ENCODE results near the gene BASP1.

BASP1 gene

DNA sequence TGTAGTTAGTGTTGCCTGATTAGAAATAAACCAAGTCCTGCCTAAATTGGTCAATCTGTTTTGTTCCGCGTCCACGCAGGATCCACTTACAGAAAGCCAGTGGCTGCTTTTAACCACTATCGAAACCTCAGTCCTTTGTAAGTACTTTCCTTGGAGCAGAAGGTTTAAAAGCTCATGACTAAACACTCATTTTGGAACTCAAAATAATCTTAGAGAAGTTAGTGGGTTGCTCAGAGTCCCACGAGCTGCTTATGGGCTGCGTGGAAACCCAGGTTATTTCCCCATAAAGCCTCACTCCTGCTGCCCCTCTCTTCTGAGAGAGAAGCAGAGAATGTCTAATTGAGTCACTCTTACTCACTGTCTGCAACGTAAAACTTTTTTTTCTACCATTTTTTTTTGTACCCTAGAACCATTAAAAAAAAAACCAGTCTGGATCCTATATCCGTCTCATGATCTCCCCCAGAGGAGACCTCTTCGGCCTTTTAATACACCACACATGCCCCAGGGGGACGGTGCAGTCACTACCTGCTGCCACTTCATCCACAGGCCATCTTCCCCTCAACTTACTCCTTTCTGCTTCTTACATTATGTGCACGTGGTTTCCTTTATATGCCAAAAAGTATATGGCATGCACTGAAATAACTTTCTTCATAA is 7.6 kb downstream of the BASP1 start:
- ATAC-seq (ENCODE audit: low read depth) (no peak), DNase-seq (ENCODE audit: low spot score) (no peak)
- H3K4me3 ChIP-seq (ENCODE audit: severe bottlenecking), result no peak overlapping the region
- peaks cover 67% of the 10 kb centered on the region for H3K36me3 ChIP-seq (ENCODE audit: low read depth)
- H3K27me3 ChIP-seq (ENCODE audit: insufficient read depth, poor library complexity, severe bottlenecking), result no peaks in the 10 kb centered on the region
- peaks cover 84% of the 10 kb centered on the region for H3K4me1 ChIP-seq (ENCODE audit: insufficient read depth, poor library complexity, severe bottlenecking)
- no peaks in the 10 kb centered on the region for H3K9me3 ChIP-seq (ENCODE audit: severe bottlenecking)
- TF ChIP-seq, protein P1, sequence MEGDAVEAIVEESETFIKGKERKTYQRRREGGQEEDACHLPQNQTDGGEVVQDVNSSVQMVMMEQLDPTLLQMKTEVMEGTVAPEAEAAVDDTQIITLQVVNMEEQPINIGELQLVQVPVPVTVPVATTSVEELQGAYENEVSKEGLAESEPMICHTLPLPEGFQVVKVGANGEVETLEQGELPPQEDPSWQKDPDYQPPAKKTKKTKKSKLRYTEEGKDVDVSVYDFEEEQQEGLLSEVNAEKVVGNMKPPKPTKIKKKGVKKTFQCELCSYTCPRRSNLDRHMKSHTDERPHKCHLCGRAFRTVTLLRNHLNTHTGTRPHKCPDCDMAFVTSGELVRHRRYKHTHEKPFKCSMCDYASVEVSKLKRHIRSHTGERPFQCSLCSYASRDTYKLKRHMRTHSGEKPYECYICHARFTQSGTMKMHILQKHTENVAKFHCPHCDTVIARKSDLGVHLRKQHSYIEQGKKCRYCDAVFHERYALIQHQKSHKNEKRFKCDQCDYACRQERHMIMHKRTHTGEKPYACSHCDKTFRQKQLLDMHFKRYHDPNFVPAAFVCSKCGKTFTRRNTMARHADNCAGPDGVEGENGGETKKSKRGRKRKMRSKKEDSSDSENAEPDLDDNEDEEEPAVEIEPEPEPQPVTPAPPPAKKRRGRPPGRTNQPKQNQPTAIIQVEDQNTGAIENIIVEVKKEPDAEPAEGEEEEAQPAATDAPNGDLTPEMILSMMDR (IDR thresholded peaks at IDR 0.05; ENCODE audit: poor library complexity, severe bottlenecking), result no peak
- H3K27ac ChIP-seq (ENCODE audit: poor library complexity, severe bottlenecking), result peak overlapping the region; percentile 92

- H3K9me3 ChIP-seq (ENCODE audit: severe bottlenecking), result no peaks in the 10 kb centered on the region
- H3K36me3 ChIP-seq (ENCODE audit: low read depth), result peaks cover 67% of the 10 kb centered on the region
- TF ChIP-seq, protein P1 (IDR thresholded peaks at IDR 0.05; ENCODE audit: poor library complexity, severe bottlenecking), result no peak
- H3K27me3 ChIP-seq (ENCODE audit: insufficient read depth, poor library complexity, severe bottlenecking), result no peaks in the 10 kb centered on the region
- peak overlapping the region; percentile 92 for H3K27ac ChIP-seq (ENCODE audit: poor library complexity, severe bottlenecking)
- no peak for ATAC-seq (ENCODE audit: low read depth)
- H3K4me3 ChIP-seq (ENCODE audit: severe bottlenecking), result no peak overlapping the region
- no peak for DNase-seq (ENCODE audit: low spot score)
- H3K4me1 ChIP-seq (ENCODE audit: insufficient read depth, poor library complexity, severe bottlenecking), result peaks cover 78% of the 10 kb centered on the region
Observed at GRCh38 chr5:17225520-17225919, 8.1 kb downstream of the BASP1 start.

DNA sequence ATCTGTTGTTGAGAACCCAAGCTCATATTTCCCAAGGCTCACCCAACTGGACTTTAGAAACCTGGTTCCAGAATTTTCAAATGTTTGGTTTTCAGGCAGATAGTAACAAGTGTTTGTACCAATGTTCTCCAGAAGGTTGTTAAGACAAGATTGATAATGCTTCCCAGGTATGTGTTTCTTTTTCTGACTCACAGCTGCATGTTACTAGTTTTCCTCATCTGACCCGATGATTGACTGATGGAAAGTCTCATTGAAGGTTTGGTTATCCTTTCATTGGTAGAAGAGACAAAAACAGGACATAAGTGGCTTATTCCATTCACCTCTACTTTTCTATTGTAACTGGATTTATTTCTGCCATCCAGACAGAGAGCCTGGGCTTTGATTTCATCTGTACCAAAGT is 10.4 kb downstream of the BASP1 start:
- H3K4me1 ChIP-seq (ENCODE audit: insufficient read depth, poor library complexity, severe bottlenecking), result peaks cover 62% of the 10 kb centered on the region
- H3K4me3 ChIP-seq (ENCODE audit: severe bottlenecking), result no peak overlapping the region
- TF ChIP-seq, protein P1 (IDR thresholded peaks at IDR 0.05; ENCODE audit: poor library complexity, severe bottlenecking), result no peak
- no peaks in the 10 kb centered on the region for H3K27me3 ChIP-seq (ENCODE audit: insufficient read depth, poor library complexity, severe bottlenecking)
- peak overlapping the region; percentile 92 for H3K27ac ChIP-seq (ENCODE audit: poor library complexity, severe bottlenecking)
- DNase-seq (ENCODE audit: low spot score) (no peak), ATAC-seq (ENCODE audit: low read depth) (no peak; the same call in 2 of the 3 replicates)
- peaks cover 67% of the 10 kb centered on the region for H3K36me3 ChIP-seq (ENCODE audit: low read depth)
- no peaks in the 10 kb centered on the region for H3K9me3 ChIP-seq (ENCODE audit: severe bottlenecking)

DNA sequence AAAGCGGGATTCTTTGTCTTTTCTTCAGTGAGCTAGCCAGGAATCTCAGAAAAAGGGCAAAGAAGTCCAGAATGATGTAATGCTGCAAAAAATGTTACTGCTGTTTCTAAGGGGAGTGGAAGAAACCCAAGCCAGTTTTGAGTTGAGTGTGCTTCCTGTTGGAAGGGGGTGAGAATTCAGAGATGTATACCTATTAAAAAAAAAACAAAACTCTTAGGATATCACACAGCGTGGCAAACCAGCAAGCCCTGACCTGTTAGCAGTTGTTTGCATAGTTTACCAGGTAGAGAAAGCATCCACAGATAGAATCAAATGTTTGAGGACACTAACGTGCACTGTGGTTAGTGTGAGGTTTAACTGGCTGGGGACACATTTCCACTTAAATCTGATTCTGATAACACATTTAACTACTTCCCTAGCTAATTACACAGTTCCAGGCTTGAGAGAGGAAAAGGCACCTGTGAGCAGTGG is 11.4 kb downstream of the BASP1 start:
- H3K36me3 ChIP-seq (ENCODE audit: low read depth), result peaks cover 65% of the 10 kb centered on the region
- no peak overlapping the region for H3K4me3 ChIP-seq (ENCODE audit: severe bottlenecking)
- no peaks in the 10 kb centered on the region for H3K9me3 ChIP-seq (ENCODE audit: severe bottlenecking)
- H3K27me3 ChIP-seq (ENCODE audit: insufficient read depth, poor library complexity, severe bottlenecking), result no peaks in the 10 kb centered on the region
- ATAC-seq (ENCODE audit: low read depth) (peak; percentile 88), DNase-seq (ENCODE audit: low spot score) (peak; percentile 77)
- TF ChIP-seq, protein P1 (IDR thresholded peaks at IDR 0.05; ENCODE audit: poor library complexity, severe bottlenecking), result no peak
- H3K4me1 ChIP-seq (ENCODE audit: insufficient read depth, poor library complexity, severe bottlenecking), result peaks cover 55% of the 10 kb centered on the region
- peak overlapping the region; percentile 92 for H3K27ac ChIP-seq (ENCODE audit: poor library complexity, severe bottlenecking)

- DNase-seq (ENCODE audit: low spot score), result no peak
- Histone ChIP-seq H3K27ac (ENCODE audit: poor library complexity, severe bottlenecking) (peak overlapping the region; percentile 92), H3K4me3 (ENCODE audit: severe bottlenecking) (no peak overlapping the region), H3K4me1 (ENCODE audit: insufficient read depth, poor library complexity, severe bottlenecking) (peaks cover 50% of the 10 kb centered on the region), H3K36me3 (ENCODE audit: low read depth) (peaks cover 60% of the 10 kb centered on the region), H3K27me3 (ENCODE audit: insufficient read depth, poor library complexity, severe bottlenecking) (no peaks in the 10 kb centered on the region), H3K9me3 (ENCODE audit: severe bottlenecking) (no peaks in the 10 kb centered on the region)
- ATAC-seq (ENCODE audit: low read depth), result no peak
- TF ChIP-seq, protein P1 (IDR thresholded peaks at IDR 0.05; ENCODE audit: poor library complexity, severe bottlenecking), result no peak
Observed at GRCh38 chr5:17229313-17229712, 11.9 kb downstream of the BASP1 start.
